Bronchial epithelial cell (primary cell): ENCODE data around the gene RIC8B. TPM values are rescaled to one million over a fixed set of nuclear protein-coding genes. Genes with fewer than 3 reads are reported as not detected.
A peak's percentile ranks its signal among the peaks of the same experiment; 100 is the strongest.

Experiments
- DNase-seq: peaks from one replicate; pipeline ENCODE4 v3.0.0-alpha.2; 2010; ENCODE audit warnings: low read depth
- FAIRE-seq: peaks from 2 replicates; lab custom pipeline; 2011; peaks lifted over from hg19 to GRCh38; lab: Jason Lieb, UNC
- H3K27me3 ChIP-seq: 2 replicates; pipeline ENCODE4 v1.5.1; 2011; ENCODE audit warnings: low read length; ENCODE audit not compliant: control insufficient read depth, insufficient read depth
- H3K36me3 ChIP-seq: 2 replicates; pipeline ENCODE4 v1.5.1; 2011; ENCODE audit warnings: low read length; ENCODE audit not compliant: control insufficient read depth, insufficient read depth
- H3K4me3 ChIP-seq: 2 replicates; pipeline ENCODE4 v1.5.1; 2011; ENCODE audit warnings: mild to moderate bottlenecking, low read depth, low read length, control low read depth
- total RNA-seq: library from RNA; depleted of rRNA; stranded (reverse); fragments of >200 nt; gene quantifications from 2 replicates; pipeline ENCODE4 v1.2.1, GENCODE V29; 2014
- TF ChIP-seq, protein P1 (sequence below): IDR thresholded peaks from 2 replicates; pipeline ENCODE4 v1.5.1; 2011; ENCODE audit warnings: mild to moderate bottlenecking, moderate library complexity, low read length, control low read depth, inconsistent platforms; ENCODE audit not compliant: insufficient read depth, severe bottlenecking

Gene RIC8B
- total RNA-seq, 1 donor from 2014 or later: 4.5 TPM

DNA sequence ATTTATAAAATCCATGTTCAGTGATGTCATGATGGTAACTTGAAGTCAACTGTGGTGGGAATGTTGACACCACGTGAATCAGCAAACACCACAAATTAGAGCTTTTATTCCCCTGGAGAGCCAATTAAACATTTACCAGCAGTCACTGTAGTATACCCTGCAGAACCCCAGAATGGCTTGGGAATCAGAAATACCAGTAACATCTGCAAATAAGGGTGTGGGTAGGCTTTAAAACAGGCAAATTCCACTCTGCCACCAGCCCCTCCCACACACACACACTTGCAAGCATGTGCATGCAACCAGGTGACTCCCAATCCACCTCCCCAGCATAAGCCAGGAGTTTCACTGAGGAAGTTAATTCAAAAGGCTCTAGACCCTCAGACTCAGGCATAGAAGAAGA, 117.6 kb downstream of the RIC8B start:
- H3K4me3 ChIP-seq: no peak overlapping the region
- FAIRE-seq (peak; percentile 60), DNase-seq (peak; percentile 62)
- TF ChIP-seq, protein P1, sequence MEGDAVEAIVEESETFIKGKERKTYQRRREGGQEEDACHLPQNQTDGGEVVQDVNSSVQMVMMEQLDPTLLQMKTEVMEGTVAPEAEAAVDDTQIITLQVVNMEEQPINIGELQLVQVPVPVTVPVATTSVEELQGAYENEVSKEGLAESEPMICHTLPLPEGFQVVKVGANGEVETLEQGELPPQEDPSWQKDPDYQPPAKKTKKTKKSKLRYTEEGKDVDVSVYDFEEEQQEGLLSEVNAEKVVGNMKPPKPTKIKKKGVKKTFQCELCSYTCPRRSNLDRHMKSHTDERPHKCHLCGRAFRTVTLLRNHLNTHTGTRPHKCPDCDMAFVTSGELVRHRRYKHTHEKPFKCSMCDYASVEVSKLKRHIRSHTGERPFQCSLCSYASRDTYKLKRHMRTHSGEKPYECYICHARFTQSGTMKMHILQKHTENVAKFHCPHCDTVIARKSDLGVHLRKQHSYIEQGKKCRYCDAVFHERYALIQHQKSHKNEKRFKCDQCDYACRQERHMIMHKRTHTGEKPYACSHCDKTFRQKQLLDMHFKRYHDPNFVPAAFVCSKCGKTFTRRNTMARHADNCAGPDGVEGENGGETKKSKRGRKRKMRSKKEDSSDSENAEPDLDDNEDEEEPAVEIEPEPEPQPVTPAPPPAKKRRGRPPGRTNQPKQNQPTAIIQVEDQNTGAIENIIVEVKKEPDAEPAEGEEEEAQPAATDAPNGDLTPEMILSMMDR: no peak
- no peaks in the 10 kb centered on the region for H3K27me3 ChIP-seq
- H3K36me3 ChIP-seq: no peaks in the 10 kb centered on the region

DNA sequence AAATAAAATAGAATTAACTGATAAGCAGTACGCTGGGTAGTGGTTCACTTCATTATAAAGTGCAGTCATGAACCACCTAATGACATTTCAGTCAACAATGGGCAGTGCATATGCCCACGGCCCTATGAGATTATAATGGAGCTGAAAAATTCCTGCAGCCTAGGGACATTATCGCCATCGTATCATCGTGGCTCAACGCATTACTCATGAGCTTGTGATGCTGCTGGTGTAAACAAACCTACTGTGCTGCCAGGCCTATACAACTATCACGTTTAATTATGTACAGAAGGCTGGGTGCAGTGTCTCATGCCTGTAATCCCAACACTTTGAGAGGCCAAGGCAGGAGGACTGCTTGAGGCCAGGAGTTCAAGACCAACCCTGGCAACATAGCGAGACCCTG, 119.0 kb downstream of the RIC8B start:
- H3K4me3 ChIP-seq: no peak overlapping the region
- H3K36me3 ChIP-seq: no peaks in the 10 kb centered on the region
- FAIRE-seq (no peak), DNase-seq (no peak)
- no peaks in the 10 kb centered on the region for H3K27me3 ChIP-seq
- TF ChIP-seq, protein P1: no peak

DNA sequence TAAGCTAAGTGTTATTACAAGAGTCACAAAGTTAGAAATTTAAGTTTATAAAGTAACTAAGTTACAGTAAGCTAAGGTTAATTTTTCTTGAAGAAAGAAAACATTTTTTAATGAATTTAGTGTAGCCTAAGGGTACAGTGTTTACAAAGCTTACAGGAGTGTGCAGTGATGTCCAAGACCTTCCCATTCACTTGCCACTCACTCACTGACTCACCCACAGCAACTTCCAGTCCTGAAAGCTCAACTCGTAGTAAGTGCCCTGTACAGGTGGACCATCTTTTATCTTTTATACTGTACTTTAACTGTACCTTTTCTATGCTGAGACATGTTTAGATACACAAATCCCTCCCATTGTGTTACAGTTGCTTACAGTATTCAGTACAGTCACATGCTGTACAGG, 120.3 kb downstream of the RIC8B start:
- no peak for FAIRE-seq
- no peak for DNase-seq
- no peaks in the 10 kb centered on the region for H3K27me3 ChIP-seq
- no peaks in the 10 kb centered on the region for H3K36me3 ChIP-seq
- TF ChIP-seq, protein P1: no peak
- no peak overlapping the region for H3K4me3 ChIP-seq

DNA sequence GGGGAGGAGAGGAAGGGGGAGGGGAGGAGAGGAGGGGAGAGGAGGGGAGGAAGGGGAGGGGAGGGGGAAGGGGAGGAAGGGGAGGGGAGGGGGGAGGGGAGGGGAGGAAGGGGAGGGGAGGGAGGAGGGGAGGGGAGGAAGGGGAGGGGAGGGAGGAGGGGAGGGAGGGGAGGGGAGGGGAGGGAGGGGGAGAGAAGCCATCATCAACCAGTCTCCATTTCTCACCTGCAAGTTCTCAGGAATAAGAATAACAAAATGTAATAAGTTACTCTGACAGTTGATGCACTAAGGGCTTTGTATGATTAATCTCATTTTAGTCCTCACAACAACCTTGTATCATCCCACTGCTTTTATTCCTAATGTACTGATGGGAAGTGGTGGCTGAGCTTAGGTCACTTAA, 122.1 kb downstream of the RIC8B start:
- no peaks in the 10 kb centered on the region for H3K36me3 ChIP-seq
- no peak overlapping the region for H3K4me3 ChIP-seq
- DNase-seq (no peak), FAIRE-seq (no peak)
- TF ChIP-seq, protein P1: no peak
- no peaks in the 10 kb centered on the region for H3K27me3 ChIP-seq

DNA sequence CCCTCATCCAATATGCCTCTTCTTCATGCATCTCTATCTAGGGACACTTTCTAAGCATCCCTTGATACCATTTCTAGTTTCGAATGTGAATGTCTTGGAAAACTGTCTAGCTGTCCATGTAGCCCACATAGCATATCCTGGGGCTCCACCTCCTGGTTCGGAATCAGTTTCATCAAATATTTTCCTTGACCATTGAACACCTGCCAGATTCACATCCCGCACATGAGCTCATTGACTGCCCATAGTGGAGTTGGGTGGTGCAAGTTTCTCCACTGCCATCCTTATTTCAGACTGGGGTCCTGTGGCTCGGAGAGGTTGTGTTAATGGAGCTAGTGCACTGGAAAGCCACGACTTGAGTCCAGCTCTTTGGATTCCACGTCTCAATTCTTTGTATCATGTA, 122.6 kb downstream of the RIC8B start:
- H3K36me3 ChIP-seq: no peaks in the 10 kb centered on the region
- DNase-seq (no peak), FAIRE-seq (no peak)
- TF ChIP-seq, protein P1: no peak
- no peaks in the 10 kb centered on the region for H3K27me3 ChIP-seq
- H3K4me3 ChIP-seq: no peak overlapping the region

DNA sequence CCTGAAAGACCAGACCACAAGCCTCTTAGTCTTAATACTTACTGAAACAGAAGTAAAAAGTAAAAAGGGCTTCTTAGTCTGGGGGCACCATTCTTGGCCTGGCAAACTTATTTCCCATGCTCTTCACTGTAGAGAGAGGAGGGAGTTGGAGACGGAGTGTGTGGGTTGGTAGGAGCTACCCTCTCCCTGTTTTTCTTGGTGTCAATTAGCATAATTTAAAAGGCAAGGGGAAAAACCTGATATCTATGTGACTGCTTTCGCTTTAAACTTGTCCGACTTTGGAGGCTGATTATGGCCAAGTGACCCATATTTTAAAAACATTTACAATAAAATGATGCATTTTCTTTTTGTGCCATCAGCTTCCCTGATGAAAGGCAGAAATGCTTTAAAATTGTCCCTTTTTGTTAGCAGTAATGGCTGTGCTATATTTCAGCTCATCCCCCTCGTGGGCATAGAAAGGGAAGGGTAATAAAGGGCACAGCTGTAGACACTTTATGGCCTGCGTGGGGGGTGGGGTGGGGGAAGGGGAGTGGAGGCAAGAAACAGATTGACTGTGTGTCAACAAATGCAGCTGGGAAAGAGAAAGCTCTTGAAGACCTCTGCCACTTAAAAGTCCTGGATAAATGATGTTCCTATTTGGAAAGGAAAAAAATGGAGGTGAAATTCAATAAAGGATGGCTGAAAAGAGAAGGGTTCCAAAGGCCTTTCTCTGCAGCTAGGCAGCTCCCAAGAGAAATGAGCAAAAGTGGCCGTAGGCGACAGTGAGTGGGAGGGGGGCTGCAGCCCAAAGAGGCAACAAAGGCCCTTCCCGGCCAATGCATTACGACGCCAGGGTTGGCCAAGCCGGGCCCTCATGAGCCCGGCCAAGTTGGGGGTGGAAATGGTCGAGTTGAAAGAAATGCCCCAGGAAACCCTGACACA, 123.8 kb downstream of the RIC8B start:
- Histone ChIP-seq H3K27me3 (no peaks in the 10 kb centered on the region), H3K36me3 (no peaks in the 10 kb centered on the region), H3K4me3 (no peak overlapping the region)
- TF ChIP-seq, protein P1: no peak
- FAIRE-seq: no peak
- no peak for DNase-seq
